ENCODE results near the gene ZNRF3. TPM values are rescaled to one million over a fixed set of nuclear protein-coding genes. Genes with fewer than 3 reads are reported as not detected.
"Not testable (repeated sequence)": the region's sequence is repeated elsewhere in the genome, so short reads cannot be mapped to it uniquely, and the experiment has no call there.

The ZNRF3 gene
- polyA plus RNA-seq, 3 donors: 26.9 to 28.8 (median 27.6) TPM

- no peak for DNase-seq (ENCODE audit: low read depth in 3 of 3, low spot score in 2 of 3)
These were observed 196.0 kb downstream of the ZNRF3 start for GRCh38 chr22:29079218-29079901.

GRCh38 chr22:29080106-29080975 is 197.0 kb downstream of the ZNRF3 start:
- DNase-seq (ENCODE audit: low read depth in 3 of 3, low spot score in 2 of 3): no peak

DNA sequence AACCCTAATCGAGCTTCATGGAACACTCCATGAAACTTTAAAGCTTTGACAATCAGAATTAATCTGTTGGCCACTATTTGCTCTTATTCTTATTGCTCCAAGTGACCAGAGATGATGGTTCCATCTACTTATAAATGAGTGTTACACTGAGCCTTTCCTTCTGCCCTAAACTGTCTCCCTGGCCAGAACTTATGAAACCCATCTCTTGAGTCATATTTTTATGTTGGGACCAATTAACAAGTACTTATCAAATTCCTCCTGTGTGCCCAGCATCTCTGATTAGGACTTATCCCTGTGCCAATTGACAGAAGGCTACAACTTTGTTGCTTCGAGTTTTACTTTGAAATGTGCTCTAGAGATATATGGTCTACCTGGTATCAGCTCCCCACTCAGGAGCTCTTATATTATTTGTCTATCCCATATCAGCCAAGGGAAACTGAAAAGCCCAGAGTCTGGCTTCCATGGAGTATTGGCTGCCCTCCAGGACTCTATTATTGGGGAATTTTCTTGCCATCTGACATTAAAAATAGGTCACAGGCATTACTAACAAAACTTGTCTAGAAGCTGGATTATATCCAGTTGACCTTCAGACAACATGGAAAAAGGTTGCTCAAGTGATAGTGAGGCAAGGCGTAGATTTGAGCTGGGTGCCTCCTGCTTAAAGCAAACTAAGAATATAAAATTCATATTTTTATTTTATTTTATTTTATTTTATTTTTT is 198.3 kb downstream of the ZNRF3 start:
- no peak for DNase-seq (ENCODE audit: low read depth in 3 of 3, low spot score in 2 of 3)

GRCh38 chr22:29082826-29083545 is 199.6 kb downstream of the ZNRF3 start:
- no peak for DNase-seq (ENCODE audit: low read depth in 3 of 3, low spot score in 2 of 3)

- DNase-seq (ENCODE audit: low read depth in 3 of 3, low spot score in 2 of 3): not testable (repeated sequence)
These were observed 200.2 kb downstream of the ZNRF3 start for GRCh38 chr22:29083576-29083932.

GRCh38 chr22:29083933-29084591 is 200.7 kb downstream of the ZNRF3 start:
- DNase-seq (ENCODE audit: low read depth in 3 of 3, low spot score in 2 of 3): no peak

GRCh38 chr22:29087012-29087411 is 203.6 kb downstream of the ZNRF3 start:
- DNase-seq (ENCODE audit: low read depth in 3 of 3, low spot score in 2 of 3): no peak

- no peak for DNase-seq (ENCODE audit: low read depth in 3 of 3, low spot score in 2 of 3)
These were observed 205.4 kb downstream of the ZNRF3 start for GRCh38 chr22:29088809-29089208.

DNA sequence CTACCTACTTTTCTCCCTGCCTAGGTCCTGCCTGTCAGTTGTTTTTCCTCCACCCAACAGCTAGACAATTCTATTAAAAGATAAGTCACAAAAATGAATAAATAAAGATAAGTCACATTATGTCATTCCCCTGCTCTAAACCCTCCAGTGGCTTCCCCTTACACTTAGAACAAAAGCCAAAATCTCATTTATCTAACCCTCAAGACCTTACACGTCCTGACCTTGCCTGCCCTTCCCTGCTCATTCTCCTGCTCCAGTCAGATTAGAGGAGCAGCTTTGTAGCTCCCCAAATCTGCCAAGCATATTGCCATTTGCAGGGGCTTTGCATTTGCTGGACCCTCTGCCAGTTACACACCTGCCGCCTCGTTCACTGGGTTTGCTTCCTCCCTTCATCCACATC is 206.1 kb downstream of the ZNRF3 start:
- no peak for DNase-seq (ENCODE audit: low read depth in 3 of 3, low spot score in 2 of 3)

GRCh38 chr22:29090039-29090438 is 206.7 kb downstream of the ZNRF3 start:
- no peak for DNase-seq (ENCODE audit: low read depth in 3 of 3, low spot score in 2 of 3)

- no peak for DNase-seq (ENCODE audit: low read depth in 3 of 3, low spot score in 2 of 3)
These were observed 208.9 kb downstream of the ZNRF3 start for GRCh38 chr22:29092243-29092642.

- no peak for DNase-seq (ENCODE audit: low read depth in 3 of 3, low spot score in 2 of 3)
These were observed 209.7 kb downstream of the ZNRF3 start for GRCh38 chr22:29093030-29093429.

GRCh38 chr22:29093501-29094300 is 210.3 kb downstream of the ZNRF3 start:
- peak in 1 of 3 donors; percentile 47 for DNase-seq (ENCODE audit: low read depth in 3 of 3, low spot score in 2 of 3)

- DNase-seq (ENCODE audit: low read depth in 3 of 3, low spot score in 2 of 3): no peak
These were observed 212.1 kb downstream of the ZNRF3 start for GRCh38 chr22:29095459-29095858.

DNA sequence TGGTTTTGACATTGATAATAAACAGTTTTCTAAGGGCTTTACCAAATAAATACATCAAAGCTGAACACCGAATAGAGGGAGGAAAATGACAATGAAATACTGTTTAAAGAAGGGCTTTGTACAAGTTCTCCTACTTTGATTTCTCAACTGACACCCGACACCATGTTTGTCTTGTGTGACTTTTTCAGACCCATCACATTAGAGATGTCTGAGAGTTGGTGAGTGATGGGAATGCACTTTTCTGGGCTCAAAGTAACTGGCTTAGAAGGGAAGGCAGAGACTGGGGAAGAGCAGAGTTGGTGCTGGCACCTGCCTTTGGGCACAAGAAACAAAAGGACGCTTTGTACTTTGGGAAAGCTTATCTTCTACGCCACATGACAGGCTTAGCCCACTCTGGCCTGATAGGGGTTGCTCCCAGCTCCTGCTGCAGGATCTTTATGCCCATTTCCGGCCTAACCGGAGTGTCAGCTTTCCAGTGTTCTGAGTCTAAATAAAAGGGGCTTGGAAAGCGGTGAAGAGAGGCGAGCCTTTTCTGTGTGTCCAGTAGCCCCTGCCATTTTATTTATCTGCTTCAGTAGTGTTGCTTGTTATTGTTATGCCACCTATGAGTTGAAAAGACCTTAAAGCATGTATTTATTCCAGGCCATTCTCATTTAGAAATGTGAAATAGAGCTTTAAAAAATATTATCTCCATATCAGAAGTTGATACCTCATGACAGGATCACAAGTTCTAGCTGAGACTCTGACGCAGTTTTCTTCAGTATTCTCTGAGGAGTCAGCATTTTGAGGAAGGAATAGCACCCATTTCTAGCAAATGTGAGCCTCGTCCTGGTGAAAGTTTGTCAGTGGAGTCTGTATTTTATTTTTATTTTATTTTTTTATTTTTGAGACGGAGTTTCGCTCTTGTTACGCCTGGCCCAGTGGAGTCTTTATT is 213.6 kb downstream of the ZNRF3 start:
- DNase-seq (ENCODE audit: low read depth in 3 of 3, low spot score in 2 of 3): peak in 1 of 3 donors; percentile 54

DNA sequence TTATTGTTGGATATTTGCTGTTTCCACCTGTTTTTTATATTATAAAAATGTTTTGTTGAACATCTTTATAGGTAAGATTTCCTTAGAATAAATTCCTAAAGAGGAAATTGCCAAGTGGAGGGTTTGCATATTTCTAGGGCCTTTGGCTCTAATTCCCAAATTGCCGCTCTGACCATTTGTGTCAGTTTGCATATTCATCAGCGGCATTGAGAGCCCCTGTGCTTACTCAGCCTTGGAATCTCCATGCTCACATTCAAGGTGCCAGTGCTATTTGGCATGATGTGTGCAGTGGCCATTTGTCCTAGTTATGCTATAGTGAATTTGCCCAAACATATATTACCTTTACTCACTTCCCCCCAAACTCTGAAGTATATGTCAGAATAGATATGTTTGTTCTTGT is 214.9 kb downstream of the ZNRF3 start:
- DNase-seq (ENCODE audit: low read depth in 3 of 3, low spot score in 2 of 3): no peak

GRCh38 chr22:29102300-29102699 is 218.9 kb downstream of the ZNRF3 start:
- no peak for DNase-seq (ENCODE audit: low read depth in 3 of 3, low spot score in 2 of 3)

- DNase-seq (ENCODE audit: low read depth in 3 of 3, low spot score in 2 of 3): no peak
These were observed 219.7 kb downstream of the ZNRF3 start for GRCh38 chr22:29103121-29103520.

Data from right renal cortex interstitium (tissue), 3 donors.